IMR-90 (cell line): Measurements from ENCODE around the gene CRISPLD2. TPM values are rescaled to one million over a fixed set of nuclear protein-coding genes. Genes with fewer than 3 reads are reported as not detected.

Experiments used
- ATAC-seq: fragments of 200-7000 bp; cut with Tn5 transposase; 2 replicates; pipeline ENCODE4 v1.9.1; 2020; ENCODE audit warnings: low read depth, mild to moderate bottlenecking, moderate library complexity
- BruUV-seq: library from RNA; stranded (reverse); fragments of 400-500 nt; replicated peaks from 2 replicates; lab custom pipeline; 2021; lab: Mats Ljungman, UMichigan
- CTCF ChIA-PET: fragments of 300-600 bp; formaldehyde crosslinking; extraction: SDS; loops from one replicate; lab custom pipeline; 2021; ENCODE audit warnings: antibody characterized with exemption; lab: Yijun Ruan, JAX
- POLR2A ChIA-PET: fragments of 300-600 bp; sonication (Branson Sonifier 250); formaldehyde crosslinking; loops from one replicate; lab custom pipeline; 2022; ENCODE audit warnings: antibody characterized with exemption; ENCODE audit not compliant: unreplicated experiment; lab: Charles Lee
- DNase-seq: peaks from one replicate; pipeline ENCODE4 v3.0.0; 2013
- H2AFZ ChIP-seq: replicated peaks from 2 replicates; pipeline ENCODE3; 2013; ENCODE audit warnings: low read length, mild to moderate bottlenecking; ENCODE audit not compliant: poor library complexity
- H2AK5ac ChIP-seq: 2 replicates; pipeline ENCODE4 v1.6.1; 2013; ENCODE audit warnings: low read depth, low read length, inconsistent platforms
- H2AK9ac ChIP-seq: replicated peaks from 2 replicates; pipeline ENCODE3; 2013; ENCODE audit warnings: mild to moderate bottlenecking, low read depth, low read length, moderate library complexity; ENCODE audit not compliant: poor library complexity
- H2BK120ac ChIP-seq: 2 replicates; pipeline ENCODE4 v1.6.1; 2013; ENCODE audit warnings: low read depth, low read length, inconsistent platforms
- H2BK15ac ChIP-seq: 3 replicates; pipeline ENCODE4 v1.6.1; 2013; ENCODE audit warnings: low read depth, low read length, inconsistent platforms
- H2BK20ac ChIP-seq: 2 replicates; pipeline ENCODE4 v1.6.1; 2013; ENCODE audit warnings: low read depth, mild to moderate bottlenecking, inconsistent platforms, low read length, moderate library complexity
- H2BK5ac ChIP-seq: 2 replicates; pipeline ENCODE4 v1.6.1; 2013; ENCODE audit warnings: mild to moderate bottlenecking, low read depth, low read length, inconsistent platforms; ENCODE audit not compliant: poor library complexity, severe bottlenecking
- H3K14ac ChIP-seq: replicated peaks from 2 replicates; pipeline ENCODE4 v1.6.1; 2013; ENCODE audit warnings: low read depth, low read length, inconsistent platforms
- H3K18ac ChIP-seq: 2 replicates; pipeline ENCODE4 v1.6.1; 2013; ENCODE audit warnings: low read depth, low read length, control low read depth
- H3K23ac ChIP-seq: 2 replicates; pipeline ENCODE4 v1.6.1; 2013; ENCODE audit warnings: low read depth, low read length, inconsistent platforms
- H3K27ac ChIP-seq: 2 replicates; pipeline ENCODE4 v1.5.1; 2013; ENCODE audit warnings: mild to moderate bottlenecking, control low read depth, low read length; ENCODE audit not compliant: insufficient read depth
- H3K27me3 ChIP-seq: 2 replicates; pipeline ENCODE4 v1.6.1; 2013; ENCODE audit warnings: low read length; ENCODE audit not compliant: control insufficient read depth, insufficient read depth
- H3K36me3 ChIP-seq: 2 replicates; pipeline ENCODE4 v1.6.1; 2013; ENCODE audit warnings: low read length, mixed read lengths; ENCODE audit not compliant: control insufficient read depth, insufficient read depth
- H3K4ac ChIP-seq: 2 replicates; pipeline ENCODE4 v1.6.1; 2013; ENCODE audit warnings: low read depth, low read length, inconsistent platforms
- H3K4me1 ChIP-seq: 2 replicates; pipeline ENCODE4 v1.6.1; 2013; ENCODE audit warnings: low read length, mixed read lengths; ENCODE audit not compliant: control insufficient read depth, insufficient read depth
- H3K4me2 ChIP-seq: 2 replicates; pipeline ENCODE4 v1.6.1; 2013; ENCODE audit warnings: low read depth, mild to moderate bottlenecking, control low read depth, low read length, moderate library complexity
- H3K4me3 ChIP-seq: 2 replicates; pipeline ENCODE4 v1.5.1; 2013; ENCODE audit warnings: low read depth, mild to moderate bottlenecking, control low read depth, low read length, moderate library complexity; ENCODE audit not compliant: insufficient read depth
- H3K56ac ChIP-seq: 2 replicates; pipeline ENCODE4 v1.6.1; 2013; ENCODE audit warnings: low read length, inconsistent platforms; ENCODE audit not compliant: insufficient read depth; ENCODE audit errors: extremely low read depth
- H3K79me1 ChIP-seq, 2 experiments: 2 replicates each; pipeline ENCODE4 v1.6.1; 2013; ENCODE audit warnings: low read length in 2 of 2, inconsistent platforms in 1 of 2, low read depth in 1 of 2
- H3K9ac ChIP-seq: 2 replicates; pipeline ENCODE4 v1.6.1; 2013; ENCODE audit warnings: low read depth, low read length, control low read depth
- H3K9me1 ChIP-seq: 2 replicates; pipeline ENCODE4 v1.6.1; 2013; ENCODE audit warnings: low read length, inconsistent platforms; ENCODE audit not compliant: insufficient read depth
- H3K9me3 ChIP-seq: 2 replicates; pipeline ENCODE4 v1.6.1; 2013; ENCODE audit warnings: low read length; ENCODE audit not compliant: control insufficient read depth, insufficient read depth
- H4K20me1 ChIP-seq: 2 replicates; pipeline ENCODE4 v1.6.1; 2013; ENCODE audit warnings: low read length, inconsistent platforms; ENCODE audit not compliant: insufficient read depth
- H4K5ac ChIP-seq: 2 replicates; pipeline ENCODE4 v1.6.1; 2013; ENCODE audit warnings: mild to moderate bottlenecking, low read depth, low read length, control low read depth
- H4K8ac ChIP-seq, 2 experiments: 2 replicates each; pipeline ENCODE4 v1.6.1; 2013; ENCODE audit warnings: low read depth in 2 of 2, low read length in 2 of 2, control low read depth in 1 of 2, inconsistent platforms in 1 of 2
- H4K91ac ChIP-seq: 2 replicates; pipeline ENCODE4 v1.6.1; 2013; ENCODE audit warnings: low read depth, low read length, inconsistent platforms; ENCODE audit not compliant: insufficient read depth
- BHLHE40 ChIP-seq: fragments of 150-350 bp; IDR thresholded peaks from 2 replicates; pipeline ENCODE4 v1.6.1; 2016; ENCODE audit warnings: mild to moderate bottlenecking, low read depth, low read length
- CEBPB ChIP-seq: IDR thresholded peaks from 2 replicates; pipeline ENCODE4 v1.6.1; 2012; ENCODE audit warnings: low read depth, low read length, improper control_type of control experiment
- CHD1 ChIP-seq: IDR thresholded peaks from 2 replicates; pipeline ENCODE4 v1.6.1; 2012; ENCODE audit warnings: low read depth, low read length, improper control_type of control experiment
- FOS ChIP-seq: fragments of 150-350 bp; IDR thresholded peaks from 2 replicates; pipeline ENCODE4 v1.6.1; 2016; ENCODE audit warnings: low read depth, low read length
- MAFK ChIP-seq: IDR thresholded peaks from 2 replicates; pipeline ENCODE4 v1.6.1; 2012; ENCODE audit warnings: low read depth, low read length, improper control_type of control experiment
- MAZ ChIP-seq: IDR thresholded peaks from 2 replicates; pipeline ENCODE4 v1.6.1; 2012; ENCODE audit warnings: low read depth, mild to moderate bottlenecking, low read length, improper control_type of control experiment, moderate library complexity, borderline replicate concordance
- MXI1 ChIP-seq: IDR thresholded peaks from 2 replicates; pipeline ENCODE4 v1.6.1; 2012; ENCODE audit warnings: low read depth, mild to moderate bottlenecking, low read length, moderate library complexity, borderline replicate concordance
- POLR2A ChIP-seq: IDR thresholded peaks from 2 replicates; pipeline ENCODE4 v1.6.1; 2012; ENCODE audit warnings: mild to moderate bottlenecking, low read depth, low read length
- RAD21 ChIP-seq: IDR thresholded peaks from 2 replicates; pipeline ENCODE4 v1.6.1; 2012; ENCODE audit warnings: low read length, improper control_type of control experiment
- RCOR1 ChIP-seq: IDR thresholded peaks from 2 replicates; pipeline ENCODE4 v1.6.1; 2012; ENCODE audit warnings: mild to moderate bottlenecking, low read length, improper control_type of control experiment; ENCODE audit not compliant: insufficient replicate concordance
- RFX5 ChIP-seq: IDR thresholded peaks from 2 replicates; pipeline ENCODE4 v1.8.0; 2012; ENCODE audit warnings: low read depth, mild to moderate bottlenecking, low read length, moderate library complexity
- SMC3 ChIP-seq: fragments of 150-350 bp; IDR thresholded peaks from 2 replicates; pipeline ENCODE4 v1.6.1; 2016; ENCODE audit warnings: low read depth, mild to moderate bottlenecking, antibody characterized with exemption, low read length, moderate library complexity
- WGBS, 2 experiments: methylation state at CpG; one replicate each; pipeline versions ENCODE4 v1.1.5 to v1.1.7; 2013; ENCODE audit warnings: missing lambda C conversion rate in 2 of 2; ENCODE audit not compliant: insufficient read length in 1 of 2; ENCODE audit errors: extremely low coverage in 2 of 2; 5-methylcytosine and 5-hydroxymethylcytosine counted together
- dilution Hi-C: fragments of 300-500 bp; cut with HindIII; formaldehyde crosslinking; loops from one replicate; pipeline ENCODE4 v1.14.3; 2018; ENCODE audit warnings: low sequenced_read_pairs; ENCODE audit not compliant: unreplicated experiment
- in situ Hi-C: fragments of 300-500 bp; cut with MboI; formaldehyde crosslinking; loops from 3 replicates; pipeline ENCODE4 v1.14.3; 2019; ENCODE audit warnings: low sequenced_read_pairs, inconsistent platforms, mixed read lengths
- intact Hi-C: fragments of 100-400 bp; cut with micrococcal nuclease; formaldehyde crosslinking; loops from 2 replicates; pipeline ENCODE4 v1.10.0; 2022
- polyA plus RNA-seq, 3 experiments: library from polyadenylated mRNA; depleted of rRNA; stranded (reverse); fragments of >200 nt; gene quantifications; 2 replicates each; pipeline ENCODE4 v1.2.3, GENCODE V29; 2012; ENCODE audit warnings: low replicate concordance in 1 of 3
- total RNA-seq: library from RNA; depleted of rRNA; stranded (reverse); fragments of >200 nt; gene quantifications from 2 replicates; pipeline ENCODE4 v1.2.3, GENCODE V29; 2012
- TF ChIP-seq, protein P1 (sequence below): conservative IDR thresholded peaks from 2 replicates; pipeline ENCODE4 v1.5.1; 2012; ENCODE audit warnings: mild to moderate bottlenecking, low read depth, low read length, improper control_type of control experiment

Gene CRISPLD2
- total and polyA plus RNA-seq, 2 of the 4 experiments (the other 2 are of a cell fraction), result 23.1 to 37.5 TPM

DNA sequence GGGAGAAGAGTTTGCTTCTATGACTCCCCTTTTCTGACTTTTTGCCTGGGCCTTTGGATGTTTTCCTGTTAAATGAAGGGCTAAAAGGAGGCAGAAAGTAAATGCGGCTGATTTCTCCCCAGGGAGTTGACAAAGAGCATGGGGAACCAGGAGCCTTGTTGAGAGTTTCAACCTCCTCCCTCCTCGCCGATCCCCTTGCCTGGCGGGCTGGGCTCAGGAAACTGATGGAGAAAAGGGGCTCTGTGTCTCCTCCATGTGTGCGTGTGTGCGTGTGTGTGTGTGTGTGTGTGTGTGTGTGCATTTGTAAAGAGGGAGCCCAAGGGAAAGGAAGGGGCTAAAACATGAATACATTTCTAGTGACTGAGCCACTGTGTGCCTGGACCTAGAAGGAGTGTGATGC is 97.1 kb downstream of the CRISPLD2 start:
- ChIA-PET POLR2A (no interaction called here), CTCF (no interaction called here)
- no peak overlapping the region for H3K14ac ChIP-seq
- no peak overlapping the region for H2BK5ac ChIP-seq
- H4K8ac ChIP-seq, result no peak overlapping the region
- WGBS, 2 experiments, result no CpG with 5 or more reads among the region's 6 CpGs
- no peaks in the 10 kb centered on the region for H3K9me1 ChIP-seq
- H4K91ac ChIP-seq, result no peak overlapping the region
- TF ChIP-seq MAFK (no peak), CHD1 (no peak), MAZ (no peak), MXI1 (no peak), RCOR1 (no peak), SMC3 (no peak), BHLHE40 (no peak), CEBPB (no peak), FOS (no peak), RFX5 (no peak), RAD21 (no peak), POLR2A (no peak)
- TF ChIP-seq, protein P1, sequence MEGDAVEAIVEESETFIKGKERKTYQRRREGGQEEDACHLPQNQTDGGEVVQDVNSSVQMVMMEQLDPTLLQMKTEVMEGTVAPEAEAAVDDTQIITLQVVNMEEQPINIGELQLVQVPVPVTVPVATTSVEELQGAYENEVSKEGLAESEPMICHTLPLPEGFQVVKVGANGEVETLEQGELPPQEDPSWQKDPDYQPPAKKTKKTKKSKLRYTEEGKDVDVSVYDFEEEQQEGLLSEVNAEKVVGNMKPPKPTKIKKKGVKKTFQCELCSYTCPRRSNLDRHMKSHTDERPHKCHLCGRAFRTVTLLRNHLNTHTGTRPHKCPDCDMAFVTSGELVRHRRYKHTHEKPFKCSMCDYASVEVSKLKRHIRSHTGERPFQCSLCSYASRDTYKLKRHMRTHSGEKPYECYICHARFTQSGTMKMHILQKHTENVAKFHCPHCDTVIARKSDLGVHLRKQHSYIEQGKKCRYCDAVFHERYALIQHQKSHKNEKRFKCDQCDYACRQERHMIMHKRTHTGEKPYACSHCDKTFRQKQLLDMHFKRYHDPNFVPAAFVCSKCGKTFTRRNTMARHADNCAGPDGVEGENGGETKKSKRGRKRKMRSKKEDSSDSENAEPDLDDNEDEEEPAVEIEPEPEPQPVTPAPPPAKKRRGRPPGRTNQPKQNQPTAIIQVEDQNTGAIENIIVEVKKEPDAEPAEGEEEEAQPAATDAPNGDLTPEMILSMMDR, result no peak
- intact Hi-C loops, result no loop called here
- no peak overlapping the region for H3K9ac ChIP-seq
- H3K27ac ChIP-seq, result no peak overlapping the region
- H2BK15ac ChIP-seq, result no peak overlapping the region
- H3K36me3 ChIP-seq, result no peaks in the 10 kb centered on the region
- H3K4me2 ChIP-seq, result no peak overlapping the region
- H3K4me1 ChIP-seq, result peaks cover 5% of the 10 kb centered on the region; the same call in 1 of the 2 replicates
- no peaks in the 10 kb centered on the region for H4K20me1 ChIP-seq
- peaks cover 36% of the 10 kb centered on the region for H3K27me3 ChIP-seq
- H3K23ac ChIP-seq, result no peak overlapping the region
- no peak overlapping the region for H3K18ac ChIP-seq
- no peak for ATAC-seq
- DNase-seq, result no peak
- H2AK5ac ChIP-seq, result no peak overlapping the region
- H2AFZ ChIP-seq, result no peak overlapping the region
- no peak overlapping the region for H2AK9ac ChIP-seq
- no peak overlapping the region for H2BK120ac ChIP-seq
- no peaks in the 10 kb centered on the region for H3K79me1 ChIP-seq
- H2BK20ac ChIP-seq, result no peak overlapping the region
- H3K4ac ChIP-seq, result no peak overlapping the region
- no peak overlapping the region for H3K4me3 ChIP-seq
- H3K9me3 ChIP-seq, result no peaks in the 10 kb centered on the region
- no peak overlapping the region for H3K56ac ChIP-seq
- in situ Hi-C loops, result no loop called here
- H4K5ac ChIP-seq, result no peak overlapping the region
- dilution Hi-C loops, result no loop called here
- no TSS peak for BruUV-seq
